Endothelial cell of umbilical vein (primary cell): ENCODE results near the gene CAMSAP3. TPM values are rescaled to one million over a fixed set of nuclear protein-coding genes. Genes with fewer than 3 reads are reported as not detected.

ENCODE experiments used
- BruUV-seq: library from RNA; stranded (reverse); fragments of 400-500 nt; replicated peaks from 2 replicates; lab custom pipeline; 2021; lab: Mats Ljungman, UMichigan
- CTCF ChIA-PET: fragments of 300-600, 350-600 bp; sonication (Branson Sonifier 250); formaldehyde crosslinking; loops from one replicate; lab custom pipeline; 2021; ENCODE audit warnings: antibody characterized with exemption, inconsistent platforms; lab: Charles Lee
- POLR2A ChIA-PET: fragments of 300-600, 350-600 bp; sonication (Branson Sonifier 250); formaldehyde crosslinking; loops from one replicate; lab custom pipeline; 2021; ENCODE audit warnings: antibody characterized with exemption, inconsistent platforms; lab: Charles Lee
- DNase-seq: peaks from one replicate; pipeline ENCODE4 v3.0.0-alpha.2; 2011; ENCODE audit warnings: low read depth, low spot score
- FAIRE-seq: peaks from 2 replicates; lab custom pipeline; 2011; peaks lifted over from hg19 to GRCh38; lab: Jason Lieb, UNC
- H2AFZ ChIP-seq: 2 replicates; pipeline ENCODE4 v1.6.0; 2012; ENCODE audit warnings: low read depth, low read length, control low read depth, inconsistent platforms
- H3K27ac ChIP-seq: 2 replicates; pipeline ENCODE4 v1.5.1; 2011; ENCODE audit warnings: low read depth, mild to moderate bottlenecking, control low read depth, low read length, moderate library complexity; ENCODE audit not compliant: insufficient read depth
- H3K27me3 ChIP-seq, 2 experiments: 2 replicates each; pipeline versions ENCODE4 v1.6.0 to v1.6.1; 2011; ENCODE audit warnings: low read length in 2 of 2, mixed read lengths in 1 of 2; ENCODE audit not compliant: control insufficient read depth in 2 of 2, insufficient read depth in 2 of 2
- H3K36me3 ChIP-seq, 2 experiments: 2 replicates in 1 of 2; 3 replicates in 1 of 2; pipeline ENCODE4 v1.5.1; 2011; ENCODE audit warnings: low read length in 2 of 2, mild to moderate bottlenecking in 1 of 2, moderate library complexity in 1 of 2; ENCODE audit not compliant: control insufficient read depth in 2 of 2, insufficient read depth in 2 of 2; ENCODE audit errors: extremely low read depth in 1 of 2
- H3K4me1 ChIP-seq: 3 replicates; pipeline ENCODE4 v1.5.1; 2011; ENCODE audit warnings: mild to moderate bottlenecking, low read length; ENCODE audit not compliant: control insufficient read depth, insufficient read depth; ENCODE audit errors: extremely low read depth
- H3K4me2 ChIP-seq: 2 replicates; pipeline ENCODE4 v1.6.1; 2011; ENCODE audit warnings: low read length, control low read depth, mixed read lengths; ENCODE audit not compliant: insufficient read depth
- H3K4me3 ChIP-seq, 3 experiments: fragments of 200-600 bp in 1 of 3; sonication (generic), shearing (Covaris generic) in 1 of 3; replicated peaks in 1 of 3; 2 replicates each; pipeline ENCODE4 v1.5.1; 2011 to 2016; ENCODE audit warnings: control low read depth in 3 of 3, low read length in 3 of 3, mild to moderate bottlenecking in 2 of 3, inconsistent platforms in 1 of 3, low read depth in 1 of 3, moderate library complexity in 1 of 3; ENCODE audit not compliant: insufficient read depth in 1 of 3
- H3K79me2 ChIP-seq: 2 replicates; pipeline ENCODE4 v1.6.0; 2012; ENCODE audit warnings: low read length, inconsistent platforms; ENCODE audit not compliant: control insufficient read depth, insufficient read depth
- H3K9ac ChIP-seq: replicated peaks from 2 replicates; pipeline ENCODE3; 2011; ENCODE audit warnings: low read length, control low read depth; ENCODE audit not compliant: insufficient read depth; ENCODE audit errors: extremely low read depth
- H3K9me1 ChIP-seq: replicated peaks from 3 replicates; pipeline ENCODE4 v1.6.0; 2011; ENCODE audit warnings: mild to moderate bottlenecking, low read length; ENCODE audit not compliant: control insufficient read depth, insufficient read depth; ENCODE audit errors: extremely low read depth
- H3K9me3 ChIP-seq: replicated peaks from 2 replicates; pipeline ENCODE4 v1.5.1; 2012; ENCODE audit warnings: low read length, inconsistent platforms; ENCODE audit not compliant: control insufficient read depth, insufficient read depth
- H4K20me1 ChIP-seq: replicated peaks from 2 replicates; pipeline ENCODE3; 2011; ENCODE audit warnings: mild to moderate bottlenecking, low read length; ENCODE audit not compliant: control insufficient read depth, insufficient read depth; ENCODE audit errors: extremely low read depth
- EZH2 ChIP-seq: IDR thresholded peaks from 2 replicates; pipeline ENCODE4 v1.6.1; 2012; ENCODE audit warnings: borderline replicate concordance, low read depth, mild to moderate bottlenecking, moderate library complexity, low read length, inconsistent platforms; ENCODE audit not compliant: severe bottlenecking
- FOS ChIP-seq: IDR thresholded peaks from 2 replicates; pipeline ENCODE4 v1.6.1; 2011; ENCODE audit warnings: mild to moderate bottlenecking, low read length, moderate library complexity, borderline replicate concordance; ENCODE audit not compliant: insufficient read depth
- GATA2 ChIP-seq: IDR thresholded peaks from 2 replicates; pipeline ENCODE4 v1.7.0; 2011; ENCODE audit warnings: low read depth, mild to moderate bottlenecking, moderate library complexity, mixed read lengths, low read length; ENCODE audit not compliant: insufficient read length, insufficient read depth
- JUN ChIP-seq: IDR thresholded peaks from 2 replicates; pipeline ENCODE4 v1.6.1; 2011; ENCODE audit warnings: borderline replicate concordance, low read depth; ENCODE audit not compliant: insufficient read length, insufficient read depth
- MYC ChIP-seq: IDR thresholded peaks from one replicate; pipeline ENCODE4 v1.6.1; 2011; ENCODE audit warnings: mild to moderate bottlenecking, low read depth, low read length
- POLR2A ChIP-seq: IDR thresholded peaks from 2 replicates; pipeline ENCODE4 v1.6.1; 2012; ENCODE audit warnings: low read depth, mild to moderate bottlenecking, control low read depth, low read length
- POLR2AphosphoS5 ChIP-seq: IDR thresholded peaks from 2 replicates; pipeline ENCODE4 v1.6.1; 2012; ENCODE audit warnings: low read depth, mild to moderate bottlenecking, control low read depth, low read length, moderate library complexity; ENCODE audit not compliant: insufficient read depth
- dilution Hi-C: fragments of 300-500 bp; cut with MboI; formaldehyde crosslinking; loops from one replicate; pipeline ENCODE4 v1.15.0; 2019; ENCODE audit warnings: low sequenced_read_pairs; ENCODE audit not compliant: extremely low pct_ligation_motif_present
- intact Hi-C: fragments of 100-400 bp; cut with micrococcal nuclease; formaldehyde crosslinking; loops from one replicate; pipeline ENCODE4 v1.10.0; 2022
- polyA plus RNA-seq, 4 experiments: library from polyadenylated mRNA; depleted of rRNA in 3 of 4; stranded (reverse) in 3 of 4; unstranded in 1 of 4; fragments of >200 nt; gene quantifications; 2 replicates each; pipeline versions ENCODE4 v1.2.1 to v1.2.3, GENCODE V29; 2011 to 2012; ENCODE audit warnings: missing spikeins in 1 of 4
- total RNA-seq: library from RNA; stranded (reverse); gene quantifications from 2 replicates; pipeline ENCODE4 v1.2.3, GENCODE V29; 2021
- TF ChIP-seq, protein P1 (sequence below), 2 donors: IDR thresholded peaks; 1 replicate in 1 of 2; 2 replicates in 1 of 2; pipeline ENCODE4 v1.5.1; 2011; ENCODE audit warnings: low read length in 2 of 2, mild to moderate bottlenecking in 2 of 2, moderate library complexity in 2 of 2, control low read depth in 1 of 2, inconsistent platforms in 1 of 2, low read depth in 1 of 2; ENCODE audit not compliant: insufficient read depth in 1 of 2; ENCODE audit errors: extremely low read depth in 1 of 2

Gene CAMSAP3
- total and polyA plus RNA-seq, 2 donors (not counting 3 experiments of a cell fraction or from before 2014, with no cell fraction given): 0.11 to 0.22 TPM

DNA sequence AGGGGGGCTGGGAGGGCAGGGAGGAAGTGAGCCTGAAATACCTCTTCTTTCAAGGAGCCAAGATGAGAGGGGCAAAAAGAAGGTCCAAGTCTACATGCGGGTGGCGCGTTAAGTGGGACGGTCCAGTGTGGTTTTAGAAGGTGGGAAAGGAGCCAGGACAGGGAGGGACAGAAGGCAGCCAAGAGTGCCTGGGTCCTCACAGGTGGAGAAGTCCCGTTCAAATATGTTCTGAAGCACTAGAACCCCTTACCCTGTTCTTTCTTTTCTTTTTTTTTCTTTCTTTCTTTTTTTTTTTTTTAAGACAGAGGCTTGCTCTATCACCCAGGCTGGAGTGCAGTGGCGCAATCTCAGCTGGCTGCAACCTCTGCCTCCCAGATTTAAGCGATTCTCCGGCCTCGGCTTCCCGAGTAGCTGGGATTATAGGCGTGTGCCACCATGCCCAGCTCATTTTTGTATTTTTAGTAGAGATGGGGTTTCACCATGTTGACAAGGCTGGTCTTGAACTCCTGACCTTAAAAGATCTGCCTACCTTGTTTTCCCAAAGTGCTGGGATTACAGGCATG, 7.4 kb downstream of the CAMSAP3 start:
- Histone ChIP-seq H3K4me2 (no peak overlapping the region), H3K36me3 (no peaks in the 10 kb centered on the region), H3K4me3 (no peak overlapping the region), H2AFZ (no peak overlapping the region), H3K9ac (no peak overlapping the region), H3K27me3 (peaks cover 0 to 1% of the 10 kb centered on the region in 2 experiments), H3K9me1 (no peaks in the 10 kb centered on the region), H3K9me3 (no peaks in the 10 kb centered on the region), H3K79me2 (no peaks in the 10 kb centered on the region), H4K20me1 (no peaks in the 10 kb centered on the region), H3K27ac (no peak overlapping the region), H3K4me1 (no peaks in the 10 kb centered on the region)
- FAIRE-seq (no peak), DNase-seq (no peak)
- ChIA-PET POLR2A (interaction anchor here (0.6 to 0.7 kb wide), 2 partner anchors 317 to 501 kb away, joined by 3 read pairs; partner anchors contain the start of gene SNAPC2), CTCF (interaction anchor here (0.6 kb wide), 1 partner anchor 639 kb away, joined by 3 read pairs; no protein-coding TSS in a partner anchor)
- intact Hi-C loops (no loop called here), dilution Hi-C loops (no loop called here)
- BruUV-seq: no TSS peak
- TF ChIP-seq JUN (no peak), POLR2AphosphoS5 (no peak), EZH2 (no peak), GATA2 (no peak), MYC (no peak), POLR2A (no peak), FOS (no peak)
- TF ChIP-seq, protein P1, sequence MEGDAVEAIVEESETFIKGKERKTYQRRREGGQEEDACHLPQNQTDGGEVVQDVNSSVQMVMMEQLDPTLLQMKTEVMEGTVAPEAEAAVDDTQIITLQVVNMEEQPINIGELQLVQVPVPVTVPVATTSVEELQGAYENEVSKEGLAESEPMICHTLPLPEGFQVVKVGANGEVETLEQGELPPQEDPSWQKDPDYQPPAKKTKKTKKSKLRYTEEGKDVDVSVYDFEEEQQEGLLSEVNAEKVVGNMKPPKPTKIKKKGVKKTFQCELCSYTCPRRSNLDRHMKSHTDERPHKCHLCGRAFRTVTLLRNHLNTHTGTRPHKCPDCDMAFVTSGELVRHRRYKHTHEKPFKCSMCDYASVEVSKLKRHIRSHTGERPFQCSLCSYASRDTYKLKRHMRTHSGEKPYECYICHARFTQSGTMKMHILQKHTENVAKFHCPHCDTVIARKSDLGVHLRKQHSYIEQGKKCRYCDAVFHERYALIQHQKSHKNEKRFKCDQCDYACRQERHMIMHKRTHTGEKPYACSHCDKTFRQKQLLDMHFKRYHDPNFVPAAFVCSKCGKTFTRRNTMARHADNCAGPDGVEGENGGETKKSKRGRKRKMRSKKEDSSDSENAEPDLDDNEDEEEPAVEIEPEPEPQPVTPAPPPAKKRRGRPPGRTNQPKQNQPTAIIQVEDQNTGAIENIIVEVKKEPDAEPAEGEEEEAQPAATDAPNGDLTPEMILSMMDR (IDR thresholded peaks at IDR 0.05; ENCODE audit: extremely low read depth in 1 of 2, insufficient read depth in 1 of 2, low read depth in 1 of 2, low read length in 2 of 2): no peak
